NCI-H748 treated with DMSO at 0.1 percent for 48 hours (cell line): ENCODE measurements around the gene PTPRO.

Source experiments
- DNase-seq: peaks from one replicate; lab custom pipeline; 2025; lab: John Stamatoyannopoulos, UW

The PTPRO gene

DNA sequence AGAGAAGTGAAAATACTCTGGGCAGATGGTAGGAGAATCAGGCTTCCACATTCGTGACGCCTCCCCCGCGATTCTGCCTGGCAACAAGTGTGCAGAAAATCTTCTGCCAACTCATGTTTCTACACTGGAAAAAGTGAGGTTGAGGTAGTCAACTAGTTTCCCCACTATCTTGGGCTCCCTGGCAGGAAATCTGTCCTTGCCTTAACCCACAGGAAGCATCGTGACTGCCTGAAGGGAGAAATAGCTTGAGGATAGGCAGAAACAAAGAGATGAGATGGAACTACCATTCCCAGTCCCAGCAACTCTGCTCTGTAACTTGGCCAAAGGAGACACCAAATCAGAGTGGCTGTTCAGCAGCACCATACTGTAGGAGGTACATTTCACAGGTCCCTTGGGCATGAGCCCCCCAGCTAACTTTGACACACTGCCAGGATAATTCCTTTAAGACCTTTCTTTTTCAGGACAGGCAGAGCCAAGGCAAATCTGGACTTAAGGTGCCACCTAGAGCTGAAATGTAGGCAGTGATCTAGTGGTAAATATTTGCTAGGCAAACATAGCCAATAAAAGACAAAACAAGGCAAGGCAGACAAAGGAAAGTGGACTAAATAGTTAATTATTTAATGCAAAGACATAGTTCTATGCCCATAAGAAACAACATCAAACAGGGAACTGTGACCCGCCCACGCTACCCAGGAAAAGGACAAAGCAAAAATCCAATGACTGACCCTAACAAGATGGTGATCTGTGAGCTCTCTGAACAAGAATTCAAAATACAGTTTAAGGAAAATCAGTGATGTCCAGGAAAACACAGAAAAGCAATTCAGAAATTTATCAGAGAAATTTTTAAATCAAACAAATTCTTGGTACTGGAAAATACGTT, 205.1 kb downstream of the PTPRO start:
- no peak for DNase-seq

DNA sequence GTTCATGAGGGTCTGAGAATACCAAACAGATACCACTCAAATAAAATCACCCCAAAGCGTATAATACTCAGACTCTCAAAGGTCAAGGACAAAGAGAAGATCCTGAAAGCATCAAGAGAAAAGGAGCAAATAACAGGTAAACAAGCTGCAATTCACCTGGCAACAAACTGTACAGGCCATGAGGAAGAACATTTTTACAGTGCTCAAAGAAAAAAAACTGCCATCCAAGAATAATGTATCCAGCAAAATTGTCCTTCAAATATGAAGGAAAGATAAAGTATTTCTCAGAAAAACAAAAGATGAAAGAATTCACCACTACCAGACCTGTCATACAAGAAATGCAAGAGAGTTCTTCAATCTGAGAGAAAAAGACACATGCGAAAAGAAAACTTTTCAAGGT, 206.4 kb downstream of the PTPRO start:
- no peak for DNase-seq

- no peak for DNase-seq
Measured at GRCh38 chr12:15530361-15530760, 208.1 kb downstream of the PTPRO start.

GRCh38 chr12:15532364-15532977, 210.2 kb downstream of the PTPRO start:
- DNase-seq, result no peak

DNA sequence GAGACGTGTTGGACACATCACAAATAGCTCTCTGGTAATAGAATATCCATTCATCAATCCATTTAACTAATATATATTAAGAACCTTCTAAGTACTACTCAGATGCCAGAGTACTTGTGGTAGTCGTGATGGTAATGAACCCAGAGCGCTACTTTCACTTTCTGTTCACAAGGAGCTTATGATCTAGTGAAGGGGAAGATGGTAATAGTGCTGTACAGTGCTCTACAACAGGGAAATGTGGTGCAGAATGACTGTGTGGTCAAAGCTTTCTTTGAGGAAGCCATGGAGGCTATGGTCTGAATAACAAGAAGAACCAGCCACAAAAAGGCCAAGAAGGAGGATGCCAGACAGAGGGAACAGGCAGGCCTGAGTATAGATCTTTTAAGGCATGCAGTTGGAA, 212.0 kb downstream of the PTPRO start:
- DNase-seq, result no peak

DNA sequence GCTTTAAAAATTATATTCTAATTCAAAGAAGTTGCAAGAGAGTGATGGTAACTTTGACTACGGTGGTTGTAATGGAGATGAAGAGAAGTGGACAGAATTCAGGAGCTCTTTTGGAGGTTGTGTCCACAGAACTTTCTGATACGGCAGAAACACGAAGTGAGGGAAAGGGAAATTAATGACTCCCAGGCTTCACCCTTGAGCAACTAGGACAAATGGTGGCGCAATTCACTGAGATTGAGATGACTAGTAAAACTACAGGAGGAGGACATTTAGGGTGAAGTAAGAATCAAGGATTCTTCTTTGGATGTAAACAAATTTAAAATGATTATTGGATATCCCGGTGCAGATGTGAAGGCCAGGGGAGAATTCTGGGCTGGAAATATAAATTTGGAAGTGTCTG, 212.6 kb downstream of the PTPRO start:
- no peak for DNase-seq

DNA sequence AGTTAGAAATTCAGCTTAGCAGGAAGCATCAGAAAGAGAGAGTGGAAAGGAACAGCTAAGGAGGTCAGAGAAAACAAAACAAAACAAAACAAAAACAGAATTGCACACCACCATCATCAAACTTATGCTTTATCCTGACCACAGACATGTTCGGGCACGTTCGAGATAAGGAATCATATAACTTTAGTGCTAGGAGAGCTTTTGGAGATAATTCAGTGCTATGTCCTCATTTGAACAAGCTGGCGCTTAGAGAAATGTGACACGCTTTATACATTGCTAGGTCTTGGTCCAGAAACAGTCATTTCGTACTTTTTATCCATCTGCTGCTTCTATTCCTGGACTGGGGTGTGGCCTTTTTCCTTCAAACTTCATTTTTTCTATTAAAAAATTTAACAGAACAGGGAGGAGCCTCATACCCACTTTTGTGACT, 213.1 kb downstream of the PTPRO start:
- no peak for DNase-seq

DNA sequence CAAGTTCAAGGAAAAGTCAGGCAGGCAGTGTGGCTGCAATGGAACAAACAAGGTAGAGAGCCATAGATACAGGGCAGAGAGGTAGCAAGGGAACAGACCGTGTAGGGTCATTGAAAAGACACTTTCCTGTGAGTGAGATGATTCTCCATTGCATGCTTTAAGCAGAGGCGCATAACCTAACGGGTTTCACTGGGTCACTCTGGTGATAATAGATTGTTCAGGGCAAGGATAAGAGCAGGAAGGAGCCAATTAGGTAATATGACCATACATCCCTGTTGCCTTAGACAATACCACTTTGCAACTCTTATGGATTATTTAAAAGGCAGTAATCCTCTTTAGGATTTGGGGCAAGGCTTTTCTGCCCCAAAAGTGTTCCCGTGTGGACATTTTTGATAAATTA, 214.1 kb downstream of the PTPRO start:
- no peak for DNase-seq

DNA sequence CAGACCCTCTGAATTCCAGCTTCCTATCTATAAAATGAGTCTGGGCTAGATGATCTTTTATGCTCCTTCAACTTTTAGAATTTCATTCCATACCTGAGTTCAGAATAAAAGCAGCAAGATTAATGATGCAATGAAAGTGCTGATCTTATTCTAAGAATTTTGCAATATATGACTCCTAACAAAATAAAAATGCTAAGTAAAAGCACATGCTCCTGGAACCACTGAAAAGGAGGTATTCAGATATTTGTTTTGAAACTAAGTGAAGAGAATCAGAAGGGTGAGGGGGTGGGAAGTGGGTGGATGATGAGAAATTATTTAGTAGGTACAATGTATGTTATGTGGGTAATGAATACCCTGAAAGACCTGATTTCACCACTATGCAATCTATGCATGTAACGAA, 216.6 kb downstream of the PTPRO start:
- no peak for DNase-seq

- DNase-seq, result no peak
Measured at GRCh38 chr12:15540005-15540404, 217.7 kb downstream of the PTPRO start.

DNA sequence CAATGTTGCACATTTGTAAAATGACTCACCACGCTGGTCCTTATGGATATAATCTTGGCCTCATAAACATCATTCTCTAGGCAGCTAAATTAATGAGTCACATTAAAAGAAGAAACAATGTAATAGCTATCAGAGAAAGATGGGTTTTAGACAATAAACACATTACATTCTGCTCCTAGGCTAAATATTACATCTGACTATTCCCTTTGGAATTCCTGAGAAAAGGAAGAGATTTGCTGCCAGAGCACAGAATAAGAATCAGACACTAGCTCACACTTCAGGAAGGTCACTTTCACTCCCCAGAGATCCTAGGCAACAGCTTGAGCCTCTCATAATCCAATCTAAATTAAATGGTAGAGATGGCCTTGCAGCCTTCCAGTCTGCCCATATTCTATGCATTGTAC, 218.2 kb downstream of the PTPRO start:
- no peak for DNase-seq

DNA sequence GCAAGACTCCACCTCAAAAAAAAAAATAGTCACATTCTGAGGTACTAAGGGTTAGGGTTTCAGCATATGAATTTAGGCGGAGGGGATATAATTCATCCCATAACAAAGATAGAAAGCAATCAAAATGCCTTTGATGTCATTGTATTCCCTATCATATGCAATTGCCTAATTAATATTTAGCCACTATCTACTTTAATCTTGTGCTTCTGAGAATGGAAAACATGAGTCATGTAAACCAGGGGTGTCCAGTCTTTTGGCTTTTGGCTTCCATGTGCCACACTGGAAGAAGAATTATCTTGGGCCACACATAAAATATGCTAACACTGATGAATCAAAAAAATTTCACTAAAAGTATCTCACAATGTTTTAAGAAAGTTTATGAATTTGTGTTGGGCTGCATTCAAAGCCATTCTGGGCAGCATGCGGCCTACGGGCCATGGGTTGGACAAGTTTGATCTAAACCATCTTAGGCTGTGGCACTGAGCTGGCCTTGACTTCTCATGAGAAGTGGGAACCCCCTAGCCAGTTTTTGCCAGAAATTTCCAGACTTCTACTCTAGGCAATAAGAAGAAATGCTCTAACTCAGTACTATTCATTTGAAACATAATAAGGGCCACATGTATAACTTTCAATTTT, 219.8 kb downstream of the PTPRO start:
- no peak for DNase-seq

DNA sequence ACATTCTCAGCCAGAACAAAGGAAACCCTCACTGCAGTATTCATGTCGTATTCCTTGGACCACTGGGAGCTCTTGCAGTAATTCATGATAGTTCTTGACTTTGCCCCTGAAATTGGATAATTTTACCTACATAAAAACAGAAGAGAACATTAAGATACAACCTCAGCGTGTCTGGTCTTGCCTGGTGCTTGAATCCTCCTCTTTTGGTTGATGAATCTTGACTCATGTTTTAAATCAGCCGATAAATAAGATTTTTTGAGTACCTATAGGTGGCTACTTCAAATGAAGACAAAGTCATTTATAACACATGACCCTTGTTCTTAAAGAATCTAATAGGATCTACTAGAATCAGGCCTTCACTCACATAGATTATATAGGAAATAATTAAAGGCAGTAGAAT, 221.0 kb downstream of the PTPRO start:
- no peak for DNase-seq

- DNase-seq, result no peak
Measured at GRCh38 chr12:15544589-15544988, 222.3 kb downstream of the PTPRO start.

- no peak for DNase-seq
Measured at GRCh38 chr12:15545334-15545733, 223.0 kb downstream of the PTPRO start.

DNA sequence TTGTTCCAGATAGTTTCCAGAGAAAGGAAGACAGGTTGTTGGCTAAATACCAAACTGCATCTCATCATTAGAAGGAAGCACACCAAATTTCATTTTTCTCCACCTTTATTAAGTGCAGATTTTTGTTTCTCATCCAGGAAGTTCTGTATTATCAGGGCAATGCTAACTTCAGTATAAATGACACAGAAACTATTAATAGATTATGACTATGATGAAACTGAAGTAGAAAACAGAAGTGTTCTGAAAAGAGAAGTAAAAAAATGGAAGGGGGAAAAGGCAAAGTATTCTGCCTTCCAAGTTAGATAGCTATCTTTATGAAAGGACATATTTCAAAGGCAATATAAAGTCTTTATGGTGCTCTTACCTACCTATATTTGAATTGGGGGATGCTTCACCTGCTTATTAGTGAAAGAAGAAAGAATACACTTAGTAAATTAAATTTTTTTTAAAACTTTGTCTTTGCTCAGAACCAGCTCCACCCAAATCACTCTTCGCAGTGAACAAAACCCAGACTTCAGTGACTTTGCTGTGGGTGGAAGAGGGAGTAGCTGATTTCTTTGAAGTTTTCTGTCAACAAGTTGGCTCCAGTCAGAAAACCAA, 223.9 kb downstream of the PTPRO start:
- no peak for DNase-seq

- no peak for DNase-seq
Measured at GRCh38 chr12:15547063-15547462, 224.8 kb downstream of the PTPRO start.

- no peak for DNase-seq
Measured at GRCh38 chr12:15547691-15548090, 225.4 kb downstream of the PTPRO start.

DNA sequence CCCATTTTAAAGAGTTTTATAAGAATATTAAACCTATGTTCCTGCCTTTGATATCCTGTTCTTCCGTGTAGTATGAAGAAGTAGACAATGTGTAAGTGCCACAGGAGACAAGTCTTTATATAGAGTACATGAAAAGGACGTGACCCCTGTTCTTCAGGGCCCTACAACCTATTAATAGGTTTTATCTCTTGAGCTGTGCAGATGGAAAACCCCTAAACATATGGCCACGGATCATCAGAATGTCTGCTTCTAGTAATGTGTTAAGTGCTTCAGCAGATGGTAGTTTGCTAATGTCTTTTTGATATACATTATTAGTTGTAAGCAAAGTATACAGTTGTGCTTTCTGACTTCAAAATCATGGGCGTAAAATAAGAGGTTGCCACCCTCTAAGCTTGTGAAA, 228.5 kb downstream of the PTPRO start:
- DNase-seq, result no peak

GRCh38 chr12:15555446-15555845, 233.1 kb downstream of the PTPRO start:
- DNase-seq, result no peak

GRCh38 chr12:15556411-15557102, 234.2 kb downstream of the PTPRO start:
- DNase-seq, result no peak

DNA sequence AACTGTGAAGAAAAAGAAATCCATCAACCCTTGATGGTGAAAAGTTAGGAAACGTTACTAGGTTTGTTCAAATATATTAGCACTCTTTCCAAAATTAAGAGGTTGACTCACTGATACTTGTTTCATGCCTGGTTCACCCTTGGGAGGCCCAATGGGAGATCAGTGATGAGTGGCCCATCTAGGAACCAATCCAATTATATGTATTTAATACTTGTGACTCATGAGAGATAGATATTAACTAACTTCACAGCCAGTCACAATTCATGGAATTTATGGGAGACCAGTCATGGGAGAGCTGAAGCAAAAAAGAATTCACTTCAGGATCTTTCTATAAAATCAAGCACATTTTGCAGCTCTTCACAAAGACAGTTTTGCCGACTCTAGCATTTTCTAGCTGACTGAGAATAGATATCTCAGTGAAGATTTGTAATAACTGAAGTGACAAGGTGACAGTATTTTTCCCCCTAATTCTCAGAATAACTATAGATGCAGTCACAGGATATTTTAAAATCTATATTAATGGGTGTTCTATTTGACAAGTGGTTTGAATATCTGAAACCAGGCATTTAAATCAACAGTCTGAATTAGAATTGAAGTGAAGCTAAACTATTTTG, 236.7 kb downstream of the PTPRO start:
- no peak for DNase-seq
